Gastrocnemius medialis (tissue), 4 donors: ENCODE data around the gene CHST7. TPM values are rescaled to one million over a fixed set of nuclear protein-coding genes. Genes with fewer than 3 reads are reported as not detected.

Experiments
- ATAC-seq, 2 donors: fragments of 150-250 bp; one replicate each; pipeline ENCODE4 v1.9.1; 2016
- DNase-seq, 2 donors: peaks; one replicate each; pipeline ENCODE4 v3.0.0-alpha.2; 2019
- H3K27ac ChIP-seq, 4 donors: fragments of 200-600 bp; sonication (generic); 1 replicate in 1 of 4; 2 replicates in 3 of 4; pipeline ENCODE4 v1.5.1; 2016 to 2018; ENCODE audit warnings: mild to moderate bottlenecking in 2 of 4, moderate library complexity in 1 of 4
- H3K27me3 ChIP-seq, 3 donors: fragments of 200-600 bp; sonication (generic) in 2 of 3; 1 replicate in 1 of 3; 2 replicates in 2 of 3; pipeline versions ENCODE4 v1.5.1 to v1.6.0; 2016 to 2019; ENCODE audit warnings: mild to moderate bottlenecking in 1 of 3, moderate library complexity in 1 of 3
- H3K36me3 ChIP-seq, 2 donors: fragments of 200-600 bp; sonication (generic) in 1 of 2; one replicate each; pipeline ENCODE4 v1.5.1; 2017 to 2018
- H3K4me1 ChIP-seq, 2 donors: fragments of 200-600 bp; sonication (generic) in 1 of 2; one replicate each; pipeline ENCODE4 v1.5.1; 2016 to 2017; ENCODE audit warnings: mild to moderate bottlenecking in 2 of 2
- H3K4me3 ChIP-seq, 4 donors: fragments of 200-600 bp; sonication (generic) in 3 of 4; 1 replicate in 1 of 4; 2 replicates in 3 of 4; pipeline ENCODE4 v1.5.1; 2016 to 2019; ENCODE audit warnings: mild to moderate bottlenecking in 2 of 4
- H3K9me3 ChIP-seq, 3 donors: fragments of 200-600 bp; sonication (generic) in 2 of 3; 1 replicate in 1 of 3; 2 replicates in 2 of 3; pipeline ENCODE4 v1.5.1; 2016 to 2019
- CTCF ChIP-seq, 5 experiments: fragments of 450-650 bp in 3 of 5; fragments of 200-600 bp in 2 of 5; sonication (generic) in 2 of 5; IDR thresholded peaks in 4 of 5; conservative IDR thresholded peaks in 1 of 5; 1 replicate in 4 of 5; 2 replicates in 1 of 5; pipeline ENCODE4 v1.5.1; 2016 to 2019; ENCODE audit warnings: antibody characterized with exemption in 5 of 5, mild to moderate bottlenecking in 3 of 5, moderate library complexity in 3 of 5
- POLR2A ChIP-seq, 2 donors: fragments of 450-650 bp; IDR thresholded peaks; one replicate each; pipeline ENCODE4 v1.6.1; 2017; ENCODE audit warnings: antibody characterized with exemption in 2 of 2, mild to moderate bottlenecking in 2 of 2, moderate library complexity in 2 of 2
- in situ Hi-C, 4 donors: fragments of 200-750 bp; cut with MboI; loops; one replicate each; pipeline versions ENCODE4 v1.15.0 to v1.8.0; 2017; ENCODE audit warnings: low sequenced_read_pairs in 4 of 4
- intact Hi-C: fragments of 100-400 bp; cut with DNase I; formaldehyde crosslinking; loops from one replicate; pipeline ENCODE4 v1.15.1; 2023; ENCODE audit warnings: low total_unique reads
- total RNA-seq, 4 donors: library from RNA; depleted of rRNA; stranded (reverse); fragments of >200 nt; gene quantifications; one replicate each; pipeline versions ENCODE4 v1.1.0 to v1.2.3, GENCODE V29; 2016

CHST7 gene
- total RNA-seq, 4 donors from 2014 or later = 15.1 to 16.9 (median 15.8) TPM

GRCh38 chrX:46559062-46559461, 14.5 kb upstream of the CHST7 start:
- Histone ChIP-seq H3K4me1 (no peaks in the 10 kb centered on the region), H3K36me3 (no peaks in the 10 kb centered on the region), H3K27me3 (no peaks in the 10 kb centered on the region), H3K27ac (no peak overlapping the region), H3K9me3 (no peaks in the 10 kb centered on the region), H3K4me3 (no peak overlapping the region)
- TF ChIP-seq POLR2A (IDR thresholded peaks at IDR 0.05) = no peak
- TF ChIP-seq CTCF (IDR thresholded peaks at IDR 0.05 in 4 of 5, conservative IDR thresholded peaks at IDR 0.05 in 1 of 5) = no peak
- intact Hi-C loops = no loop called here
- DNase-seq (peak in 1 of 2 donors; percentile 13), ATAC-seq (no peak)
- in situ Hi-C loops = loop anchor here in 2 of 4 donors (10.0 kb wide), 2 partner anchors 86 to 126 kb away; no protein-coding TSS in a partner anchor

GRCh38 chrX:46561824-46562657, 11.5 kb upstream of the CHST7 start:
- Histone ChIP-seq H3K4me1 (no peaks in the 10 kb centered on the region), H3K36me3 (no peaks in the 10 kb centered on the region), H3K4me3 (no peak overlapping the region), H3K9me3 (no peaks in the 10 kb centered on the region), H3K27ac (no peak overlapping the region), H3K27me3 (no peaks in the 10 kb centered on the region)
- DNase-seq (no peak), ATAC-seq (no peak)
- in situ Hi-C loops (no loop called here), intact Hi-C loops (no loop called here)
- no peak for TF ChIP-seq CTCF (IDR thresholded peaks at IDR 0.05 in 4 of 5, conservative IDR thresholded peaks at IDR 0.05 in 1 of 5)
- no peak for TF ChIP-seq POLR2A (IDR thresholded peaks at IDR 0.05)

- no peak overlapping the region for H3K4me3 ChIP-seq
- intact Hi-C loops (no loop called here), in situ Hi-C loops (no loop called here)
- no peaks in the 10 kb centered on the region for H3K9me3 ChIP-seq
- H3K36me3 ChIP-seq = no peaks in the 10 kb centered on the region
- ATAC-seq (no peak), DNase-seq (no peak)
- peaks cover 0 to 4% (median 0%) of the 10 kb centered on the region in 3 donors for H3K27me3 ChIP-seq
- no peak overlapping the region for H3K27ac ChIP-seq
- H3K4me1 ChIP-seq = no peaks in the 10 kb centered on the region
- TF ChIP-seq CTCF (IDR thresholded peaks at IDR 0.05 in 4 of 5, conservative IDR thresholded peaks at IDR 0.05 in 1 of 5) (no peak), POLR2A (IDR thresholded peaks at IDR 0.05) (no peak)
Observed at GRCh38 chrX:46567388-46567787, 6.2 kb upstream of the CHST7 start.

- Histone ChIP-seq H3K27ac (no peak overlapping the region), H3K4me3 (no peak overlapping the region), H3K27me3 (peaks cover 0 to 7% (median 6%) of the 10 kb centered on the region in 3 donors), H3K9me3 (no peaks in the 10 kb centered on the region), H3K36me3 (no peaks in the 10 kb centered on the region), H3K4me1 (peaks cover 0 to 3% of the 10 kb centered on the region in 2 donors)
- ATAC-seq (no peak), DNase-seq (no peak)
- TF ChIP-seq POLR2A (IDR thresholded peaks at IDR 0.05) (no peak), CTCF (IDR thresholded peaks at IDR 0.05 in 4 of 5, conservative IDR thresholded peaks at IDR 0.05 in 1 of 5) (no peak)
- intact Hi-C loops = loop anchor here (5.0 kb wide), 2 partner anchors 73 to 118 kb away; no protein-coding TSS in a partner anchor
- in situ Hi-C loops = no loop called here
Observed at GRCh38 chrX:46569621-46570020, 3.9 kb upstream of the CHST7 start.
